ENCODE measurements around the gene MOB4.

DNA sequence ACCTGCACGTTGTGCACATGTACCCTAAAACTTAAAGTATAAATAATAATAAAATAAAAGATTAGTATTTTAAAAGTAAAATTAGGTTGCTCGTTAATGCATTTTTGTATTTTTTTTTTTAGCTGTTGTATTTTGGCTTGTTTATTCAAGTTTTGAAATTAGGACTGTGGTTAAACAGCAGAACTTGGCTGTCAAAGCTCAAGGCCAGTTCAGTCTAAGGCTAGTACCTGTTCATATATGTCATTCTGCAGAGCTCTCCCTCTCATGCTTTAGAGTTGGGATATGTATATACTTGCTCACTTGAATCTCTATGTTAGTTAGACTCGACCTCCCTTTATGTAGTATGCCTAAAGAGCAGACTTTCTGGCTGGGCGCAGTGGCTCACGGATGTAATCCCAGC, 32.7 kb downstream of the MOB4 start:
- TF ChIP-seq POLR2AphosphoS5 (IDR thresholded peaks at IDR 0.05; ENCODE audit: low read depth) (no peak), CTCF (conservative IDR thresholded peaks at IDR 0.05; ENCODE audit: low read depth in 2 of 2) (no peak), CREB1 (CRISPR knock-in tag; IDR thresholded peaks at IDR 0.05; ENCODE audit: low read depth) (no peak), REST (IDR thresholded peaks at IDR 0.05; ENCODE audit: unreplicated experiment) (no peak), EZH2 (IDR thresholded peaks at IDR 0.05; ENCODE audit: low read depth, unreplicated experiment) (no peak), EZH2phosphoT487 (IDR thresholded peaks at IDR 0.05; ENCODE audit: unreplicated experiment) (no peak), JUNB (IDR thresholded peaks at IDR 0.05; ENCODE audit: unreplicated experiment) (no peak), STAT1 (IDR thresholded peaks at IDR 0.05; ENCODE audit: unreplicated experiment) (no peak), ZNF331 (CRISPR knock-in tag; IDR thresholded peaks at IDR 0.05; ENCODE audit: low read depth) (no peak), NANOG (IDR thresholded peaks at IDR 0.05; ENCODE audit: borderline replicate concordance) (no peak), ETS1 (IDR thresholded peaks at IDR 0.05) (no peak)
- TF ChIP-seq, protein P1, sequence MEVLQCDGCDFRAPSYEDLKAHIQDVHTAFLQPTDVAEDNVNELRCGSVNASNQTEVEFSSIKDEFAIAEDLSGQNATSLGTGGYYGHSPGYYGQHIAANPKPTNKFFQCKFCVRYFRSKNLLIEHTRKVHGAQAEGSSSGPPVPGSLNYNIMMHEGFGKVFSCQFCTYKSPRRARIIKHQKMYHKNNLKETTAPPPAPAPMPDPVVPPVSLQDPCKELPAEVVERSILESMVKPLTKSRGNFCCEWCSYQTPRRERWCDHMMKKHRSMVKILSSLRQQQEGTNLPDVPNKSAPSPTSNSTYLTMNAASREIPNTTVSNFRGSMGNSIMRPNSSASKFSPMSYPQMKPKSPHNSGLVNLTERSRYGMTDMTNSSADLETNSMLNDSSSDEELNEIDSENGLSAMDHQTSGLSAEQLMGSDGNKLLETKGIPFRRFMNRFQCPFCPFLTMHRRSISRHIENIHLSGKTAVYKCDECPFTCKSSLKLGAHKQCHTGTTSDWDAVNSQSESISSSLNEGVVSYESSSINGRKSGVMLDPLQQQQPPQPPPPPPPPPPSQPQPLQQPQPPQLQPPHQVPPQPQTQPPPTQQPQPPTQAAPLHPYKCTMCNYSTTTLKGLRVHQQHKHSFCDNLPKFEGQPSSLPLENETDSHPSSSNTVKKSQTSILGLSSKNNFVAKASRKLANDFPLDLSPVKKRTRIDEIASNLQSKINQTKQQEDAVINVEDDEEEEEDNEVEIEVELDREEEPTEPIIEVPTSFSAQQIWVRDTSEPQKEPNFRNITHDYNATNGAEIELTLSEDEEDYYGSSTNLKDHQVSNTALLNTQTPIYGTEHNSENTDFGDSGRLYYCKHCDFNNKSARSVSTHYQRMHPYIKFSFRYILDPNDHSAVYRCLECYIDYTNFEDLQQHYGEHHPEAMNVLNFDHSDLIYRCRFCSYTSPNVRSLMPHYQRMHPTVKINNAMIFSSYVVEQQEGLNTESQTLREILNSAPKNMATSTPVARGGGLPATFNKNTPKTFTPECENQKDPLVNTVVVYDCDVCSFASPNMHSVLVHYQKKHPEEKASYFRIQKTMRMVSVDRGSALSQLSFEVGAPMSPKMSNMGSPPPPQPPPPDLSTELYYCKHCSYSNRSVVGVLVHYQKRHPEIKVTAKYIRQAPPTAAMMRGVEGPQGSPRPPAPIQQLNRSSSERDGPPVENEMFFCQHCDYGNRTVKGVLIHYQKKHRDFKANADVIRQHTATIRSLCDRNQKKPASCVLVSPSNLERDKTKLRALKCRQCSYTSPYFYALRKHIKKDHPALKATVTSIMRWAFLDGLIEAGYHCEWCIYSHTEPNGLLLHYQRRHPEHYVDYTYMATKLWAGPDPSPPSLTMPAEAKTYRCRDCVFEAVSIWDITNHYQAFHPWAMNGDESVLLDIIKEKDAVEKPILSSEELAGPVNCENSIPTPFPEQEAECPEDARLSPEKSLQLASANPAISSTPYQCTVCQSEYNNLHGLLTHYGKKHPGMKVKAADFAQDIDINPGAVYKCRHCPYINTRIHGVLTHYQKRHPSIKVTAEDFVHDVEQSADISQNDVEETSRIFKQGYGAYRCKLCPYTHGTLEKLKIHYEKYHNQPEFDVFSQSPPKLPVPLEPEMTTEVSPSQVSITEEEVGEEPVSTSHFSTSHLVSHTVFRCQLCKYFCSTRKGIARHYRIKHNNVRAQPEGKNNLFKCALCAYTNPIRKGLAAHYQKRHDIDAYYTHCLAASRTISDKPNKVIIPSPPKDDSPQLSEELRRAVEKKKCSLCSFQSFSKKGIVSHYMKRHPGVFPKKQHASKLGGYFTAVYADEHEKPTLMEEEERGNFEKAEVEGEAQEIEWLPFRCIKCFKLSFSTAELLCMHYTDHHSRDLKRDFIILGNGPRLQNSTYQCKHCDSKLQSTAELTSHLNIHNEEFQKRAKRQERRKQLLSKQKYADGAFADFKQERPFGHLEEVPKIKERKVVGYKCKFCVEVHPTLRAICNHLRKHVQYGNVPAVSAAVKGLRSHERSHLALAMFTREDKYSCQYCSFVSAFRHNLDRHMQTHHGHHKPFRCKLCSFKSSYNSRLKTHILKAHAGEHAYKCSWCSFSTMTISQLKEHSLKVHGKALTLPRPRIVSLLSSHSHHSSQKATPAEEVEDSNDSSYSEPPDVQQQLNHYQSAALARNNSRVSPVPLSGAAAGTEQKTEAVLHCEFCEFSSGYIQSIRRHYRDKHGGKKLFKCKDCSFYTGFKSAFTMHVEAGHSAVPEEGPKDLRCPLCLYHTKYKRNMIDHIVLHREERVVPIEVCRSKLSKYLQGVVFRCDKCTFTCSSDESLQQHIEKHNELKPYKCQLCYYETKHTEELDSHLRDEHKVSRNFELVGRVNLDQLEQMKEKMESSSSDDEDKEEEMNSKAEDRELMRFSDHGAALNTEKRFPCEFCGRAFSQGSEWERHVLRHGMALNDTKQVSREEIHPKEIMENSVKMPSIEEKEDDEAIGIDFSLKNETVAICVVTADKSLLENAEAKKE (CRISPR knock-in tag; IDR thresholded peaks at IDR 0.05): no peak

Measured in GM23338 (cell line).